NCI-H128 (cell line): ENCODE data around the gene BBS9.

ENCODE experiments used
- DNase-seq: peaks from one replicate; lab custom pipeline; 2025; ENCODE audit not compliant: unreplicated experiment; lab: John Stamatoyannopoulos, UW

BBS9 gene

DNA sequence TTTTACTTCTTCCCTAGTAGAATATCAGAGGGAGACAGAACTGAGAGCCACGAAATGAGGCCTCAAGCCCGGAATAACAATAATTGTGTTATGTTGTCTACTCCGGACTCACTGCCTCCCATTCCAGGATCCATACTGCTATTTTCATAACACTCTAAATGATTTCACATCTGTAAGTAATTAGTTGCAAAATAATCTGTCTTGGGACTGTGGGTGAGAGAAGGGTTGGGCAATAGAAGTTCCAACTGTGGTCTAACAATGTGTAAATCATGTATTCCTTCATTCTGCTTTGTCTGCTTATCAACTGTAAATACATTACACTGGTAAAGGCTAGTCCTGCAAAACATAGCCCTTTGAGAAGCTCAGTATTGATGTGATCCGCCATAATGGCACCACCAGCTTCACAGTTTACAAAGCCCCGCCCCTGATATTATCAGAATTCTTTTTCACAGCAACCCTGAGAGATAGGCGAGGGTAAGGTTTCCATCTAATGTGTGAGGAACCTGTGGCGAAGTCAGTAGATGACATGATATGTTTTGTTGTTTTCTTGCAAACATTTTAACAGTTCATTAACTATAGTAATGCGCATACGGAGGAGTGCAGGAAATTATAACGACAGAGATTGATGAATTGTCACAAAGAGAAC is 510.3 kb downstream of the BBS9 start:
- no peak for DNase-seq

DNA sequence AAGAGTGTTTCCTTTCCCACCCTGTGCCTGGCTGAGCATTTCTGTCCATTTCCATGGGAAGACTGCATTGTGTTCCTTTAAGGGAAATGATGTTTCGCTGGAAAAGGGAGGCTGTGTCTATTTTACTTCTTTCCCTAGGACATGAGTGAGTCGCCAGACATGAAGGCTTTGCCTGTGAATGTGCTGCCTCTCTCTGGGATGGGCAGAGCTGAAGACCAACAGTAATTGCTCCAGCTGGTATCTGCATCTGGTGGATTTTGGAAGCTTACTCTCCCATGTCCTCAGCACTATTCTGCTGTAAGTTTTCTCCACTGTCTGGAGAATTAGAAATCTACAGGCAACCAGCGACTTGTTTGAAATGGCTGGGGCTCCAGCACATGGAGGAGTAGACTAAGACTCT is 511.4 kb downstream of the BBS9 start:
- DNase-seq, result no peak

DNA sequence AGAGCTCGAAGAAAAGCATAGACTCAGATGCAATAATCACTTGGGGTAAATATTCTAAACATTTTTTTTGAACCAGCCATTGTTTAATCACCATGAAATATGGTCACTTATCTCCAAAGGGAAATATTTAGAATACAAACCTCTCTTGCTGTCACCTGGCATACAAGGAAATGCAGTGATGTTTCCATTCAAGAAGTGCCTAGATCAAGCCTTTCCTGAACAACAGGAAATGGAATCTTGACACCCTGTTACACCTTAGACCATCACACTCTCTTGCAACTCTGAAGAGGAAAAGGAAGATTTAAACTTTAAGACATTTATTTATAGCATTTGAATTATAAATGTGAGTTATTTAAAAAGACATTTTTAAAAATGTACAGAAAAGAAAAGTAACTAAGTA is 512.9 kb downstream of the BBS9 start:
- DNase-seq, result no peak

DNA sequence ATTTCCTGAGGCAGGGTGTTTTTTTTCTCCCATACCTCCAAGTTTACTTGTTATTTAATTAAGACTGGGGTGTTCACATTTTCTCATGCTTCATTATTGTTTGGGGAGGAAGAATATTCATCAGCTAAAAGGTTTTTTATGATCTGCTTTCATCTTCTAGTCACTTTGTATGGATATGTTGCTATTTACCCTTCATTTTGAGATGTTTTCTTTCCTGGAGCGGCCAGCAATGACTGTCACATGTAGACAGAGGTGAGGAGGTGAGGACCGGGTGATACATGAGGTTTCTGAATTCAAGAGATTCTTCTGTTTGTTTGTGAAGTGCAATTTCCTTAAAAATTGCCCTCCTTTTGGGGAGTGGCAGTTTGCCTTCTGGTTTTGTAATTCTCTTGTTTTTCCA is 514.2 kb downstream of the BBS9 start:
- DNase-seq, result no peak

DNA sequence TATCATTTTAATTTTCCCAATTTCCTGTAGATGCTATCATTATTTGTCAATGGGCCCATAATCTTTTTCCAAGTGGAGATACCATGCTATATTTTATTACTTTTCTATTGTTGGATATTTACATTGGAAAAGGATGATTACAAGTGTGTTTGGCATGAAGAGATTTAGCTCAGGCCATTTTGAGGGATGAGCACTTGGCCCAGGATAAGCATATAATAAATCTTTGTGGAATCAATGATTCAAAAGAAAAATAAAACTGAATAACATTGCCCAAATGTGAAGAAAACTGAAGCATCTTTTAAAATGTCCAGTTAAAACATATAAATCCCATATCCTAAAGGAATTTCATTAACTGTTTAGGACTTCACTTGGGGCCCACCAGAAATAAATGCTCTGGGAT is 515.1 kb downstream of the BBS9 start:
- DNase-seq, result no peak

DNA sequence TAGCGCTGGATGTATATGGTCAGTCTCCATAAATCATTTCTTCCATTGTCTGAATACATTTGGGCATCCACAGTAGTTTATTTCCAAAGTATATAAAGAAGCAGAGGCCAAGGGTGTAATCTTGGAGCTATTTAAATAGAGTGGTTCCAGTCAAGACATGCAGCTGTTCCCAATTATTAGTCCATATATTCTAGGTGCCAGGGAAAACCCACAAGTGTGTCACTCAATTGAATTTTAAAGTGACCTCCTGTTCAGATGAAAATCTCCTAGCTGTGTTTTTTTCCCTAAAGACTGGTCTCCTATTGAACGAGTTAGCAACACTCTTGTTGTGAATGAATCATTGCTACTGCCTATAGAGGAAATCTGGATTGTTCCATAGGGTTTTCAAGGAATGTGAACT is 515.7 kb downstream of the BBS9 start:
- no peak for DNase-seq

DNA sequence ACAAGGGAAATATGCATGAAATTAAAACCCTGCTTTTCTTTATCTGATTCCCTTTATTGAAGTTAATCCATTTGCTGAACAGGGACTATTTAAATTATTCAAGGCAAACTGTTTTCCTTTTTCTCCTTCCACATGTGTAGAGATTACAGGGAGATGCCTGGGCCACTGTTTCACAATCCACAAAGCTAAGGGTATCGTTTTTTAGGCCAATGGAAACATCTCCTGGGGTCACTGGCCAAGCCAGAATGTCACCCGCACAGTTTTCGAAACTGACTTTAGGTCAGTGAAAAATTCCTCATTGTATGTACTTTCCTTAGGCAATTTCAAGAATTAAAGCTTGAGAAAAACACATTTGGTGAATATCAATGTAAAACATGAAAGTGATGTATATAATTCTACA is 516.8 kb downstream of the BBS9 start:
- no peak for DNase-seq

DNA sequence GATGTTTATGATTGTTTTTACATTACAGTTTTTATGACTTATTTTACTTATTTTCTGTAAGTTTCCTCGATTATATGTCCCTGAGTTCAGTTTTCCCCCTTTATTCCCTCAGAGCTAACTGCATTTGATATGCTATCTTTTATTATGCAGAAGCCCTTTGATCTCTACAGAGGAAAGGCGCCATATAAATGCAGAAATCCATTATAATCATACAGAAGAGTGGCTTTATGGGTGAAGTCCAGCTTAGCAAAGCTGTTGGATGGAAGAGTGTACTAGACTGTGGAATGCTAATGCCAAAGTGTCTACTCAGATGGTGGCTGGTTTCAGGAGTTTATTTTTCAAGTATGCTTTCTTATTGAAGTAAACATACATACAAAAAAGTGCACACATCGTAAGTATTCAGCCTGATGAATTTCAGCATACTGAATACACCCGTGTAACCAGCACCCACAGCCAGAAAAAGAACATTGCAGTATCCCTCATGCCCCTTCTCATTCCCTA is 517.6 kb downstream of the BBS9 start:
- DNase-seq, result no peak

DNA sequence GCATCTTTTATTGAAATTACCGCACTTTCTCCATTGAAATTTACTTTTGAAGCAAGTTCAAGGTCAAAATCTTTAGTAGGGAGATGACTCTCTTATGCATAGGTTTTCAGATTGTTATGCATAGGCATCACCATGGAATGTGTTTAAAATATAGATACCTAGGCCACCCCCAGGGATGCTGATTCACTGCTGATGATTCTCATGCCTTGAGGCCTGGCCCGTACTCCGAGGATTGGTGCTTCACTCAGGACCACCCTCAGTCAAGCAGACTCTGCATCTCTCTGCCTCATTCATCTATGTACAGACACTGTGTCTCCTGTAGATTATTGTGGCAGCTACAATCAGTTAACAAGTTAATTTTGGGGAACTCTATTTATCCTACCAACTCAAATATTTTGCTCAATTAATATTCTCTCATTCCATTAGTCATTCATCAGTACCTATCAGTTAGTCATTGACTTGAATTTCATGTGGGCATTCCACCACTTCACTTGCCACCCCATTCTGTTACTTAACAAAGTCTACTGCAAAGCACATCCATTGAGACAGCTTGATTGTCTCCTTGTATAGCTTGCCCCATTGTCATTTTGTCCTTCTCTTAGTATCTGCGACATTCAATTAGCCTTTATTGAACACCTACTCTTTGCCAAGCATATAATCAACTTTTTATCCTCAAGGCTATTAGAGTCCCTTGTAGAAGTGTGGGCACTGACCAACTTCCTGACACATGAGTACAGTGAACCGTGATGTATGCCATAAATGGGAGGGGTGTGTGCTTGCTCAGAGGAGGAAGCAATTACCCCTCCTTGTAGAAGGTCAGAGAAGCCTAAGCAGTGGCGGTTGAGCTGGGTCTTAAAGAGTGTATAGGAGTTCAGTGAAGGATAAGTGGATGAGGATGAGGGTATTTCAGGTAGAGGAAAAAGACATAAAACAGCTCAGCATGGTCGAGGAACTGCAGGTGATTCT is 520.4 kb downstream of the BBS9 start:
- DNase-seq, result no peak

DNA sequence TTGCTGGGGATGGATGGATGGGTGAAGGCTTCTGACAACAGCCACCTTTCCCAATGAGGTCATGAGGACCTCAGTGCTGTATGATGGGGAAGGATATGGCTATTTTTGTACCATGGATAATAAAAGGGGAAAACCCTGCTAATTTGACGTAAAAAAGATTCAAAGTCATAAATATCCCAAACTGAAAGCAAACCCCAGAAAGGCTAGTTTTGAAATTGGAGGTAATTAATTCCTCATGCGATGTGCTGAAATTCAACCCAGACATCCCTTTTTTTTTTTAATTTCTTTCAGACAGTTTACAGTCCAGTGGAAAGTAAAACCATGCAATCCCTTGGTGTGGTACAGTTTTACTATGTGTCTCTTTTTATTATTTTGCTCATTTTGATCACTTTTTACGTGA is 521.5 kb downstream of the BBS9 start:
- DNase-seq, result no peak

DNA sequence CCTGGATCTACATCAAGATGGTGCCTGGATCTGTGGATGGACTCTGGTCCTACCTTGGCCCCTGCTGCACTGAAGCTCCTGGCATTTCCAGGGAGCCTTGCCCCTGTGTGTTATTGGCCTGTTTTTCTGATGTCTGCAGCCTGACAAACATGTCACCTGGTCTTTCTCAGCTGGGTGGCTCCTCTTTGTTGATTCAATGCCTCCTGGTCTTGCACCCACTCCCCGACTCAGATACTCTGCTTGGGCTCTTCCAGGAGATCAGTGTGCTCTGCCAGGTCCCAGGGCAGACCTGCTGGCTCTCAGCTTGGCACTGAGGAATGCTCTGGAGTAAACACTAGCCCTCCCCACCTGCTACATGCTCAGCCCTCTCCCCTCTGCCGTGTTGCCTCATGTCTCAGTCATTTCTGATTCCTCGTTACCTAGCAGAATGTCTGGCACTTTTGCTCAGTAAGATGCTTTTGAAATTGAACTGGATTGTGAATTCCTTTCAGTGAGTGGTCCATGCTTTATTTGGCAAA is 522.7 kb downstream of the BBS9 start:
- DNase-seq, result no peak

DNA sequence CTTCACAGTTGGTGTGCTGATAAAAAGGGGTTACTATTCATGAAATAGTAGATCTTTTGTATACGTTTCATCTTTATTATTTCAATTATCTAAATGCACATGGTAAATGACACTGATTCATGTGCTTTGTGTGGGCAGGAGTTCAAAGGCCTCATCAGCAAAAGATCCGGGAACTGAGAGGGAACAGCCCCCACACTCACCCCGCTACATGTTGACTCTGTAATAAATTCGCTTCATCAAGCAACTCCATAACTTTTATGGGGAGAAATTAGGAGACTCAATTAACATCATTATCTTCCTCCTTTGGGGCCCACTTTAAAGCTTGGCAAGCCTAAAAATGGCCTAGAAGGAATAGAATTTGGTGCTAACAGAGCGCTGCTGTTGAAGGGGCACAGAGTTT is 525.3 kb downstream of the BBS9 start:
- DNase-seq, result no peak
